Esophagus muscularis mucosa (tissue), 3 donors: ENCODE data around the gene CSTF3.

Source experiments
- POLR2A ChIP-seq: fragments of 450-650 bp; IDR thresholded peaks from one replicate; pipeline ENCODE4 v1.6.1; 2017; ENCODE audit warnings: antibody characterized with exemption, moderate library complexity, mild to moderate bottlenecking, low read depth
- POLR2AphosphoS5 ChIP-seq, 2 donors: sonication (generic); formaldehyde crosslinking; IDR thresholded peaks; one replicate each; pipeline ENCODE4 v1.6.1; 2017; ENCODE audit warnings: antibody characterized with exemption in 2 of 2
- TF ChIP-seq, protein P1 (sequence below), 3 experiments: fragments of 200-600 bp in 2 of 3; fragments of 450-650 bp in 1 of 3; sonication (generic) in 2 of 3; IDR thresholded peaks; one replicate each; pipeline ENCODE4 v1.5.1; 2017 to 2019; ENCODE audit warnings: antibody characterized with exemption in 3 of 3, mild to moderate bottlenecking in 2 of 3, moderate library complexity in 1 of 3

DNA sequence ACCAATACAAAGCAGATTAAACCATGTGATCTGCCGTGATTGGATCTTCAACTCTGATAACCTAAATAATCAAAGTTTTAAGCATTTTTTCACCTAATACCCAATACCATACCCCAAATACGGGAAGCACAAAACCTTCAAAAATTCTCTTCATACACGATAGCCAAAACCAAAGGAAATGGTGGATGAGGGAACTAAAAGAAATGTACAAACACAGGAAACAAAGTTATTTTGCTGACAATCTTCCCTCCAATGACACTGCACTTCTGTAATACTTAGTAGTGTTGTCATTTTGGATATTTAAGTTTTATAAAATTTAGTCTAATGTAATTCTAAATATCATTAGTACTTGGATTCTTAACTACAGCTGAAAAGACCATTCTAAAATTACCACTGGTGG is 27.0 kb downstream of the CSTF3 start:
- TF ChIP-seq, protein P1, sequence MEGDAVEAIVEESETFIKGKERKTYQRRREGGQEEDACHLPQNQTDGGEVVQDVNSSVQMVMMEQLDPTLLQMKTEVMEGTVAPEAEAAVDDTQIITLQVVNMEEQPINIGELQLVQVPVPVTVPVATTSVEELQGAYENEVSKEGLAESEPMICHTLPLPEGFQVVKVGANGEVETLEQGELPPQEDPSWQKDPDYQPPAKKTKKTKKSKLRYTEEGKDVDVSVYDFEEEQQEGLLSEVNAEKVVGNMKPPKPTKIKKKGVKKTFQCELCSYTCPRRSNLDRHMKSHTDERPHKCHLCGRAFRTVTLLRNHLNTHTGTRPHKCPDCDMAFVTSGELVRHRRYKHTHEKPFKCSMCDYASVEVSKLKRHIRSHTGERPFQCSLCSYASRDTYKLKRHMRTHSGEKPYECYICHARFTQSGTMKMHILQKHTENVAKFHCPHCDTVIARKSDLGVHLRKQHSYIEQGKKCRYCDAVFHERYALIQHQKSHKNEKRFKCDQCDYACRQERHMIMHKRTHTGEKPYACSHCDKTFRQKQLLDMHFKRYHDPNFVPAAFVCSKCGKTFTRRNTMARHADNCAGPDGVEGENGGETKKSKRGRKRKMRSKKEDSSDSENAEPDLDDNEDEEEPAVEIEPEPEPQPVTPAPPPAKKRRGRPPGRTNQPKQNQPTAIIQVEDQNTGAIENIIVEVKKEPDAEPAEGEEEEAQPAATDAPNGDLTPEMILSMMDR (IDR thresholded peaks at IDR 0.05), result no peak
- TF ChIP-seq POLR2AphosphoS5 (IDR thresholded peaks at IDR 0.05) (no peak), POLR2A (no peak)
